ENCODE data around the gene NCKAP5L.
A peak's percentile ranks its signal among the peaks of the same experiment; 100 is the strongest.
"Not testable (repeated sequence)": the region's sequence is repeated elsewhere in the genome, so short reads cannot be mapped to it uniquely, and the experiment has no call there.

Gene NCKAP5L

GRCh38 chr12:49828133-49829091 is at the start of gene NCKAP5L:
Gene NCKAP5L (minus strand): TSS chr12:49828413. CDS start chr12:49804044, 24,369 bp downstream.
- DNase-seq: peak; percentile 84

- no peak for DNase-seq
These were observed 48.9 kb upstream of the NCKAP5L start for GRCh38 chr12:49877066-49877465.

- DNase-seq: no peak
These were observed 47.9 kb upstream of the NCKAP5L start for GRCh38 chr12:49876070-49876469.

GRCh38 chr12:49875115-49875720 is 47.0 kb upstream of the NCKAP5L start:
- no peak for DNase-seq

- no peak for DNase-seq
These were observed 46.1 kb upstream of the NCKAP5L start for GRCh38 chr12:49874142-49874897.

- no peak for DNase-seq
These were observed 45.2 kb upstream of the NCKAP5L start for GRCh38 chr12:49873361-49873934.

GRCh38 chr12:49872781-49873181 is 44.6 kb upstream of the NCKAP5L start:
- DNase-seq: no peak

GRCh38 chr12:49872381-49872780 is 44.2 kb upstream of the NCKAP5L start:
- DNase-seq: no peak

- DNase-seq: not testable (repeated sequence)
These were observed 43.6 kb upstream of the NCKAP5L start for GRCh38 chr12:49871811-49872251.

- DNase-seq: no peak
These were observed 43.0 kb upstream of the NCKAP5L start for GRCh38 chr12:49871263-49871561.

GRCh38 chr12:49870501-49871262 is 42.5 kb upstream of the NCKAP5L start:
- DNase-seq: no peak

- DNase-seq: no peak
These were observed 41.7 kb upstream of the NCKAP5L start for GRCh38 chr12:49869816-49870500.

- no peak for DNase-seq
These were observed 41.0 kb upstream of the NCKAP5L start for GRCh38 chr12:49868952-49869815.

- DNase-seq: no peak
These were observed 40.2 kb upstream of the NCKAP5L start for GRCh38 chr12:49868449-49868848.

- no peak for DNase-seq
These were observed 39.5 kb upstream of the NCKAP5L start for GRCh38 chr12:49867570-49868341.

- DNase-seq: no peak
These were observed 38.8 kb upstream of the NCKAP5L start for GRCh38 chr12:49866859-49867569.

- DNase-seq: no peak
These were observed 37.5 kb upstream of the NCKAP5L start for GRCh38 chr12:49865782-49866135.

GRCh38 chr12:49865109-49865781 is 37.0 kb upstream of the NCKAP5L start:
- DNase-seq: no peak

- DNase-seq: no peak
These were observed 36.5 kb upstream of the NCKAP5L start for GRCh38 chr12:49864798-49865090.

Measured in SIG-M5 (cell line).